ENCODE measurements around the gene COPG1.
"Not testable (repeated sequence)": the region's sequence is repeated elsewhere in the genome, so short reads cannot be mapped to it uniquely, and the experiment has no call there.

Gene COPG1

DNA sequence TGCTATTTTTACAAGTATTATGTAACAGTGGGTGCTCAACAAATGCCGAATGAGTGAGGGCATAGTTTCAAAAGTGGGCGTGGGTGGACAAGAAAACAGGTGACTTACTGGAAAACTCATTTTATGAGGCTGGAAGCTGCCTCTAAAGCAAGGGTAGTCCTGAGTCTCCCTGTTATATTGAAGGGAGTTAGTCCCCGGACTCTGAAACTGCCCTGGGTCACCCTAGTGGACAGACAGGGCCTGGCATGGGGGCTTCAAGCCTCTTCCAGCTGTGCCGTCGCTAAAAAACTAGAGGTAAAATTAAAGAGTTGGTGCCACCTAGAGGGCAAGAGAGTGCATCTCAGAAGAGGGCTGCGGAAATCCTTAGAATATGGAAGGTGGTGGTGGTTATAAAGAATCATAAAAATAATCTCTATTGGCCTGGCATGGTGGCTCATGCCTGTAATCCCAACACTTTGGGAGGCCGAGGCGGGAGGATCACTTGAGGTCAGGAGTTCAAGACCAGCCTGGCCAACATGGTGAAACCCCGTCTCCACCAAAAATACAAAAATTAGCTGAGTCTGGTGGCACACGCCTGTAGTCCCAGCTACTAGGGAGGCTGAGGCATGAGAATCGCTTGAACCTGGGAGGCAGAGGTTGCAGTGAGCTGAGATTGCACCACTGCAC lies 3.6 kb upstream of the COPG1 start:
- peak; percentile 76 for DNase-seq

DNA sequence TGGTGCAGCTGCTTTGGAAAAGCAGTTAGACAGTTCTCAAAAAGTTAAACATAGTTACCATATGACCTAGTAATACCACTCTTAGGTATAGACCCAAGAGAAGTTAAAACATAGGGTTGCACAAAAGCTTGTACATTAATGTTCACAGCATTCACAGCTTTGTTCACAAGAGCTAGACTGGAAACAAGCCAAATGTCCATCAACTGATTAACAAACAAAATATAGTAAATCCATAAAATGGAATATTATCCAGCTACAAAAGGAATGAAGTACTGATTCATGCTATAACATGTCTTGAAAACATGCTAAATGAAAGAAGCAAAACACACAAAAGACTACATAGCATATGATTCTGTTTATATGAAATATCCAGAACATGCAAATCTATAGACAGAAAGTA lies 2.8 kb upstream of the COPG1 start:
- no peak for DNase-seq

- DNase-seq: no peak
Observed at GRCh38 chr3:129248286-129248979, 973 bp upstream of the COPG1 start.

DNA sequence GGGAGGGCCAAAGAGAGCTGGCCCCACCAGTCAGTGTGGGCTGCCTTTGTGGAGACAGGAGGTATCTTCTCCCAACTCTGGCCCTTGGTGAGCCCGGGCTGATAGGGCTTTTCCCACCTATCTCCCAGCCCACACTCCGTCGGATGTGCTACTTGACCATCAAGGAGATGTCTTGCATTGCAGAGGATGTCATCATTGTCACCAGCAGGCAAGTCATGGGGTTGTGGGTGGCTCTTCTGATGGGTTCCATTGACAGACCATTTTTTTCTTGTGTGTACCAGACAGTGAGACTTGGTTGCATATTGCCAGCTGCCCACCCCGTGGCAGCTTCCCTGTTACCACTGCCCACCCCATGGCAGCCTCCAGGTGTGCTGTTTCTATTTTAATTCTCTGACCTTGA lies 3.3 kb downstream of the COPG1 start:
- DNase-seq: no peak

GRCh38 chr3:129254536-129255230 lies 5.3 kb downstream of the COPG1 start:
- DNase-seq: no peak

- DNase-seq: no peak
Observed at GRCh38 chr3:129256270-129256669, 6.9 kb downstream of the COPG1 start.

- no peak for DNase-seq
Observed at GRCh38 chr3:129257609-129258008, 8.2 kb downstream of the COPG1 start.

GRCh38 chr3:129259612-129260477 lies 10.4 kb downstream of the COPG1 start:
- no peak for DNase-seq

GRCh38 chr3:129260606-129261005 lies 11.2 kb downstream of the COPG1 start:
- DNase-seq: no peak

- no peak for DNase-seq
Observed at GRCh38 chr3:129261894-129262293, 12.5 kb downstream of the COPG1 start.

GRCh38 chr3:129263161-129263910 lies 13.9 kb downstream of the COPG1 start:
- no peak for DNase-seq

DNA sequence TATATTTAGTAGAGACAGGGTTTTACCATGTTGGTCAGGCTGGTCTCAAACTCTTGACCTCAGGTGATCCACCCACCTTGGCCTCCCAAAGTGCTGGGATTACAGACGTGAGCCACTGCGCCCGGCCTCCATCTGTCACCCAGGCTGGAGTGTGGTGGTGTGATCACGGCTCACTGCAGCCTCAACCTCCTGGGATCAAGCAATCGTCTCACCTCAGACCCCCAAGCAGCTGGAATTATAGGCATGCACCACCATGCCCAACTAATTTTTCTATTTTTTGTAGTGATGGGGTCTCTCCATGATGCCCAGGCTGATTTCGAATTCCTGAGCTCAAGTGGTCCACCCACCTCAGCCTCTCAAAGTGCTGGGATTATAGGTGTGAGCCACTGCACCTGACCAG lies 15.6 kb downstream of the COPG1 start:
- not testable (repeated sequence) for DNase-seq

DNA sequence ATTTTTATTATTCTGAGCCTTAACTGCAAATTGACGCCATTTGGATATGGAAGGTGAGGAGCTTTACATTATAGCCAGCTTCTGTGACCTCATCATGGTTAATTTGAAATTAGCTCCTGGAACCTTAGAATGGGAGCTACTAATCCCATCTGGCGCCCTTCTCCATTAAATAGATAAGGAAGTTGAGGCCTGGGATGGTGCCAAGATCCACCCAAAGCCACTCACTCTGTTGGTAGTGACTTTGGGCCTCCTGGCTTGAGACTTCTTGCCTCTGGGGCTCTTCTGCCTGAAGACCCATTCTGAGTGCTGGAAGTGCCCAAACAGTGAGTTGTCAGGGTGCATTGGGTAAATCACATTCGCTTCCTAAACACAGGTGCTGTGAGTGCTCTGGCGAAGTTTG lies 17.2 kb downstream of the COPG1 start:
- no peak for DNase-seq

DNA sequence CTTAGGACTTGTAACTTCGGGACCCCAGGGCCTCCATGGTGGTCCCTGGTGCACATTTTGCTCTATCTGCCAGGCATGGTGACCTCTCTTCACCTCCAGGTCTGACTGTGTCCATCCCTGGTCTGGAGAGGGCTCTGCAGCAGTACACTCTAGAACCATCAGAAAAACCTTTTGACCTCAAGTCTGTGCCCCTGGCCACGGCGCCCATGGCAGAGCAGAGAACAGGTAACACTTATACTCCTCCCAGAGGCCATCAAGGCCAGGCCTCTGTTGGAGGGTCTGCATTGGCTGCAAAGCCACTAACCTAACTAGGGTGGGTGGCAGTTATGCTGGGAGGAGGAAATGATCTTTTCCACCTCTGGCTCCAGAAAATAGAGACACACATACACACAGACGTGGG lies 19.0 kb downstream of the COPG1 start:
- no peak for DNase-seq

DNA sequence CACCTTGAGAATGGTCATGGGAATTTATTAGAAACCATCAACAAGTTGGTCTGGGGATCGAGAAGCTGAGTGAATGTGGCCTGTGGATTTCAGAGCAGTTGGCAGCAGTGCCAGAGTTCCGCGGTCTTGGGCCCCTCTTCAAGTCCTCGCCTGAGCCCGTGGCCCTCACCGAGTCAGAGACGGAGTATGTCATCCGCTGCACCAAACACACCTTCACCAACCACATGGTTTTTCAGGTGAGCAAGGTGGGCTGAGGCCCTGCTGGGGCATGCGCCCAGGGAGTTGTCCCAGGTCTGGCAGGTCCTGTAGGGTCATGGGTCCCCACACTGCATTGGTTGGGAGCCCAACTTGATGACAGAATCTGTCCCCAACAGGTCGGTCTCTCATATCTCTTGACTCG lies 22.3 kb downstream of the COPG1 start:
- no peak for DNase-seq

- no peak for DNase-seq
Observed at GRCh38 chr3:129276385-129276784, 27.0 kb downstream of the COPG1 start.

- DNase-seq: no peak
Observed at GRCh38 chr3:129277829-129278271, 28.4 kb downstream of the COPG1 start.

GRCh38 chr3:129278439-129278965 lies 29.1 kb downstream of the COPG1 start, which contains the start of gene HMCES:
HMCES (plus strand) TSS chr3:129278870; CDS start chr3:129279733, 863 bp downstream.
- DNase-seq: peak; percentile 77

DNA sequence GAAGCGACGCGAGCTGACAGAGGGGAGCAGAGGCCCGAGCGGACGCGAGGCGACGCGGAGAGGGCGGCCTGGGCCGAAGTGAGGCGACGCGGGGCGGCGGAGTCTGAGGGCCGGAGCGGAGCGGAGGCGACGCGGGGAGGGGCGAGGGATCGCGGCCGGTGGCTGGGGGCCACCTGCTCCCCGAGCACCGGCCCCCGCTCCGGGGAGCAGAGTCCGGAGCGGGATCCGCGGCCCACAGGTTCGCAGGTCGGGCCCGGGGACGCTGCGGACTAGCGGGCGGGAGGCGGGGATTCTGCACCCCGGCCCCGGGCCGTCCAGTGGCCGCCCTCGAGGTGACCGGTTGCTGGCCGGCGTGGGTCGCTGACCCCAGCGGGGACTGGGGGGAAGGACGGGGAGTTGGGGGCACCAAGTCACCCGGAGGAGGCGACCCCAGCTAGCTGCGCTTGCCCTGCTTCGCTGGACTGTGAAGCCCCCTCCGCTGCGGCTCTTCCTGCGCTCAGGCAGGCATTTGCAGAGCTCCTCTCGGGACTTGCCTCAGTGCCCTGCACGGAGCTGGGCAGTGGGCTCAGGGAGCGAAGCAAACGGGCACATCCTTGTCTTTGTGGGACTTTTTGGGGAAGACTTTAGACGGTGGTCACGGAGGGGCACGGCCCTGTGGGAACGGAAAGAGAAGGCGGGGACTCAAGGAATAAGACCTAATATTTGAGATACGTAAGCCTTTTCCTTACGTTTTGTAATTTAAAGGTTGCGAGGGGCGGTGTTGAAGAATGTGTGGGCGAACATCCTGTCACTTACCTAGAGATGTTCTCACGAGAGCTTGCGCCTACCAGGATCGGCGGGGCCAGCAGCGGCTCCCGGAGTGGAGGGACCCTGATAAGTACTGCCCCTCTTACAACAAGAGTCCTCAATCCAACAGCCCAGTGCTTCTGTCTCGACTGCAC lies 29.8 kb downstream of the COPG1 start:
- DNase-seq: peak; percentile 2

DNA sequence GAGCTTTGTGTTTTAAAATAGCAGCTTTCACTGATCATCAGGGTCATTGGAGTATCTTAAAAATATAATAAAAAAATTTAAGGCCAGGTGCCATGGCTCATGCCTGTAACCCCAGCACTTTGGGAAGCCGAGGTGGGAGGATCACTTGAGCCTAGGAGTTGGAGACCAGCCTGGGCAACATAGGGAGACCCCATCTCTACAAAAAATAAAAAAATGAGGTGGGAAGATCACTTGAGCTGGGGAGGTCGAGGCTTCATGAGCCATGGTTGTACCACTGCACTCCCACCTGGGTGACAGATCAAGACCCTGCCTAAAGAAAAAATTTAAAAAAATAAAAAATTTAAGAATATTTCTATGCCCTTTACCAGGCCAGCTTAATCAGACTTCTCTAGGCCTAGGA lies 30.8 kb downstream of the COPG1 start:
- DNase-seq: no peak

DNA sequence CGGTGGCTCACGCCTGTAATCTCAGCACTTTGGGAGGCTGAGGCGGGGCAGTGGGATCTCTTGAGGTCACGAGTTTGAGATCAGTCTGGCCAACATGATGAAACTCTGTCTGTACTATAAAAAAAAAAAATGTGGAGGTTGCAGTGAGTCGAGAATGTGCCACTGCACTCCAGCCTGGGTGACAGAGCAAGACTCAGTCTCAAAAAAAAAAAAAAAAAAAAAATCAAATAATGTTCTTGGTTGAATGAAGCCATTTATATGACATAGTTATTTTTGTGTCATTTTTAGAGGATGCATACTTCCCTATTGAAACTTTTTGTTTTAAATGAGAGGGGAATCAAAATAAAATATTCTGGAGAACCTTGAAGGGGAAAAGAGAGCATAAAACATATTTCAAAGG lies 32.3 kb downstream of the COPG1 start:
- no peak for DNase-seq
